HG03432 (cell line): ENCODE data around the gene LCE2A.
"Not testable (repeated sequence)": the region's sequence is repeated elsewhere in the genome, so short reads cannot be mapped to it uniquely, and the experiment has no call there.

Experiments used
- ATAC-seq: cut with Tn5 transposase; IDR thresholded peaks from one replicate; pipeline ENCODE4 v1.9.1; 2021; ENCODE audit warnings: mild to moderate bottlenecking, moderate library complexity; ENCODE audit not compliant: unreplicated experiment

LCE2A gene

GRCh38 chr1:152697701-152698600 lies at the start of gene LCE2A:
LCE2A (plus strand) TSS chr1:152698345; CDS start chr1:152698902, 557 bp downstream.
- no peak for ATAC-seq

- ATAC-seq, result no peak
These were observed 44.0 kb upstream of the LCE2A start for GRCh38 chr1:152654110-152654509.

GRCh38 chr1:152656459-152656858 lies 41.7 kb upstream of the LCE2A start:
- no peak for ATAC-seq

- no peak for ATAC-seq
These were observed 40.5 kb upstream of the LCE2A start for GRCh38 chr1:152657677-152658076.

GRCh38 chr1:152658649-152659048 lies 39.5 kb upstream of the LCE2A start:
- ATAC-seq, result no peak

- ATAC-seq, result no peak
These were observed 35.0 kb upstream of the LCE2A start, which contains the start of gene LCE2D for GRCh38 chr1:152663098-152663497. LCE2D (plus strand) TSS chr1:152663380; CDS start chr1:152664106, 726 bp downstream.

GRCh38 chr1:152666171-152666570 lies 32.0 kb upstream of the LCE2A start:
- not testable (repeated sequence) for ATAC-seq

- ATAC-seq, result no peak
These were observed 30.5 kb upstream of the LCE2A start for GRCh38 chr1:152667648-152668047.

GRCh38 chr1:152673016-152673415 lies 25.1 kb upstream of the LCE2A start:
- ATAC-seq, result no peak

GRCh38 chr1:152674983-152675382 lies 23.2 kb upstream of the LCE2A start, which contains the start of gene LCE2C:
LCE2C (plus strand) TSS chr1:152675279; CDS start chr1:152676016, 737 bp downstream.
- not testable (repeated sequence) for ATAC-seq

- ATAC-seq, result no peak
These were observed 18.7 kb upstream of the LCE2A start for GRCh38 chr1:152679459-152679858.

- ATAC-seq, result no peak
These were observed 16.5 kb upstream of the LCE2A start for GRCh38 chr1:152681616-152682015.

- no peak for ATAC-seq
These were observed 14.3 kb upstream of the LCE2A start for GRCh38 chr1:152683846-152684245.

- not testable (repeated sequence) for ATAC-seq
These were observed 12.3 kb upstream of the LCE2A start, which contains the start of gene LCE2B for GRCh38 chr1:152685823-152686222. LCE2B (plus strand) TSS chr1:152686123; CDS start chr1:152686844, 721 bp downstream.

GRCh38 chr1:152699746-152700145 lies 1.6 kb downstream of the LCE2A start:
- ATAC-seq, result no peak

- ATAC-seq, result no peak
These were observed 9.7 kb downstream of the LCE2A start, which contains the start of gene LCE4A for GRCh38 chr1:152707860-152708259. LCE4A (plus strand) TSS chr1:152708160; CDS start chr1:152709076, 916 bp downstream.

- ATAC-seq, result no peak
These were observed 20.1 kb downstream of the LCE2A start for GRCh38 chr1:152718238-152718637.

- ATAC-seq, result no peak
These were observed 27.1 kb downstream of the LCE2A start for GRCh38 chr1:152725261-152725660.

- no peak for ATAC-seq
These were observed 30.8 kb downstream of the LCE2A start for GRCh38 chr1:152728986-152729385.

GRCh38 chr1:152735648-152736047 lies 37.5 kb downstream of the LCE2A start:
- ATAC-seq, result no peak

GRCh38 chr1:152737997-152738396 lies 39.9 kb downstream of the LCE2A start:
- no peak for ATAC-seq

- ATAC-seq, result no peak
These were observed 41.7 kb downstream of the LCE2A start for GRCh38 chr1:152739841-152740240.
